ENCODE measurements around the gene BFSP2. TPM values are rescaled to one million over a fixed set of nuclear protein-coding genes. Genes with fewer than 3 reads are reported as not detected.

The BFSP2 gene
- total and polyA plus RNA-seq, 12 donors = not detected

DNA sequence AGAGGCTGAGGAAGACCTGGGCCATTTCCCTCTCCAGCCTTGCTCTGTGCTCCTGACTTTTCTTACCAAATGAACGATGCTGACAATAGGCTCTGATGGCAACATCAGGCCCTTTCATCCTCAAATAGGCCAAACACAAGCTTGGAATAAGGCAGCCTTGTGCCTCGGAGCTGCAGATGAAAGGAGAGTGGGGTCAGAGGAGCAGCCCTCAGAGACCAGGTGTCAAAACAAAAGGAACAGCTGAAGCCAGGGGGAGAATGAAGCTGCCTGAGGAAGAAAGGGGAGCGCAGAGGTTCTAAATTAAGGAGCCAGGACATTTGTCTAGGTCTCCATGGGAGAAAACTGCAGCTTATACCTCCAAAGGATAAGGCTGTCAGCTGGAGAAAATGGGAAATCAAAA lies 5.1 kb downstream of the BFSP2 start:
- Histone ChIP-seq H3K27me3 (peaks cover 8% of the 10 kb centered on the region), H3K4me3 (no peak overlapping the region), H3K36me3 (replicated peaks in 1 of 2) (no peaks in the 10 kb centered on the region), H3K9me3 (replicated peaks in 1 of 3) (no peaks in the 10 kb centered on the region), H3K27ac (no peak overlapping the region), H3K4me1 (replicated peaks in 1 of 2) (no peaks in the 10 kb centered on the region)
- no peak for TF ChIP-seq CTCF (IDR thresholded peaks at IDR 0.05)
- no peak for TF ChIP-seq POLR2A (IDR thresholded peaks at IDR 0.05)
- no peak for DNase-seq
- WGBS, 4 donors = 72 to 91% (median 81%) methylated on average over 3 of the region's 3 CpGs
- intact Hi-C loops (cut with DNase I) = no loop called here

- intact Hi-C loops (cut with DNase I) = no loop called here
- Histone ChIP-seq H3K27ac (no peak overlapping the region), H3K9me3 (replicated peaks in 1 of 3) (no peaks in the 10 kb centered on the region), H3K27me3 (peaks cover 8% of the 10 kb centered on the region), H3K4me1 (replicated peaks in 1 of 2) (peaks cover 0 to 4% of the 10 kb centered on the region in 2 donors), H3K36me3 (replicated peaks in 1 of 2) (no peaks in the 10 kb centered on the region), H3K4me3 (no peak overlapping the region)
- TF ChIP-seq POLR2A (IDR thresholded peaks at IDR 0.05) (no peak), CTCF (IDR thresholded peaks at IDR 0.05) (no peak)
- no peak for DNase-seq
- WGBS, 4 donors = 83 to 90% (median 87%) methylated on average over 2 of the region's 2 CpGs
These were observed 8.5 kb downstream of the BFSP2 start for GRCh38 chr3:133408366-133408765.

GRCh38 chr3:133408961-133409360 lies 9.1 kb downstream of the BFSP2 start:
- WGBS, 4 donors = 57 to 74% (median 60%) methylated on average over 2 of the region's 2 CpGs
- TF ChIP-seq POLR2A (IDR thresholded peaks at IDR 0.05) (no peak), CTCF (IDR thresholded peaks at IDR 0.05) (no peak)
- no peak overlapping the region for H3K27ac ChIP-seq
- no peak for DNase-seq
- H3K4me1 ChIP-seq (replicated peaks in 1 of 2) = peaks cover 0 to 4% of the 10 kb centered on the region in 2 donors
- peaks cover 8% of the 10 kb centered on the region for H3K27me3 ChIP-seq
- H3K9me3 ChIP-seq (replicated peaks in 1 of 3) = no peaks in the 10 kb centered on the region
- H3K36me3 ChIP-seq (replicated peaks in 1 of 2) = no peaks in the 10 kb centered on the region
- intact Hi-C loops (cut with DNase I) = no loop called here
- H3K4me3 ChIP-seq = no peak overlapping the region

DNA sequence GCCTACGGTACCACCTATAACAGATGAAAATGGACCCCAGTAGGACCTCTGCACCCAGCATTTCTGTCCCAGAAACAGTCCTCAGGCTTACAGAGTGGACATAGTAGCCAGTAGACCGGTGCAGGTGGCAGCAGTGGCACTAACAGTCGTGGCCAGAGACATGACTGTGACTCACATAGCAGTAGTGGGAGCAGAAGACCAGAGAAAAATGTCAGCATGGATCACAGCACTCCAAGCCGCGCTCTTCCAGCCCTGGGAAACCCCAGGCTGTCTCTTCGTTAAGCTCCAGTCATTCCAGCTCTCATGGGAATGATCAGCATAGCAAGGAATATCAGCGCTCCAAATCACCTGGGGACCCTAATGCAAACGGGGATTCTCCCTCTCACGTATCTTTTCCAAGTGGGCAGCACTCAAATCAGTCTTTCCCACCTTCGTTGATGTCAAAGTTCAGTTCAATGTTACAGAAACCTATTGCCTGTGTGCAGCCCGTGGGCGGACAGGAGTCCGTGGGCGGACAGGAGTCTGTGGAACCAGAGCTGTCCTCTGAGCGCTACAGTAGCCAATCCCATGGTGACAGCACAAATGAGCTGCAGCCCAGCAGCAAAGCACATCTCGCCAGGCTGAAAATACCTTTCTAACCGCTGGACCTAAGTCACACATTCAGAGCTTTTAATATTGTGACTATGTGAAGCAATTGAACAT lies 10.5 kb downstream of the BFSP2 start:
- no peak for DNase-seq
- no peaks in the 10 kb centered on the region for H3K36me3 ChIP-seq (replicated peaks in 1 of 2)
- no peaks in the 10 kb centered on the region for H3K9me3 ChIP-seq (replicated peaks in 1 of 3)
- TF ChIP-seq CTCF (IDR thresholded peaks at IDR 0.05) = no peak
- WGBS, 4 donors = 57 to 75% (median 73%) methylated on average over 17 of the region's 17 CpGs
- H3K4me3 ChIP-seq = no peak overlapping the region
- H3K27me3 ChIP-seq = peaks cover 8% of the 10 kb centered on the region
- intact Hi-C loops (cut with DNase I) = no loop called here
- peaks cover 0 to 4% of the 10 kb centered on the region in 2 donors for H3K4me1 ChIP-seq (replicated peaks in 1 of 2)
- no peak overlapping the region for H3K27ac ChIP-seq
